ENCODE measurements around the gene SH3GLB2. TPM values are rescaled to one million over a fixed set of nuclear protein-coding genes. Genes with fewer than 3 reads are reported as not detected.
A peak's percentile ranks its signal among the peaks of the same experiment; 100 is the strongest.

SH3GLB2 gene
- total and polyA plus RNA-seq, 2 donors = 65.7 to 134 TPM

GRCh38 chr9:129071526-129072126 lies 43.5 kb upstream of the SH3GLB2 start:
- Histone ChIP-seq H3K27ac (ENCODE audit: low read depth in 1 of 2, low read length in 1 of 2) (peak overlapping the region; percentile 50 to 84), H3K4me3 (ENCODE audit: low read length in 2 of 2) (no peak overlapping the region), H3K4me1 (ENCODE audit: control insufficient read depth in 2 of 2, insufficient read depth in 2 of 2, low read length in 2 of 2) (peaks cover 38 to 54% of the 10 kb centered on the region in 2 donors), H3K27me3 (ENCODE audit: control insufficient read depth in 2 of 2, insufficient read depth in 1 of 2, low read length in 1 of 2) (no peaks in the 10 kb centered on the region), H3K36me3 (ENCODE audit: control insufficient read depth in 2 of 2, insufficient read depth in 2 of 2, low read length in 1 of 2) (peaks cover 19 to 25% of the 10 kb centered on the region in 2 donors), H3K9me3 (ENCODE audit: control insufficient read depth in 2 of 2, insufficient read depth in 1 of 2, low read length in 1 of 2) (peaks cover 0 to 13% of the 10 kb centered on the region in 2 donors)
- DNase-seq (ENCODE audit: low read depth in 6 of 9, low spot score in 9 of 9) = peak in 8 of 9 donors; percentile 38 to 85 (median 56)
- 85% methylated on average over 10 of the region's 10 CpGs for WGBS

- Histone ChIP-seq H3K36me3 (ENCODE audit: control insufficient read depth in 2 of 2, insufficient read depth in 2 of 2, low read length in 1 of 2) (peaks cover 22 to 27% of the 10 kb centered on the region in 2 donors), H3K27ac (ENCODE audit: low read depth in 1 of 2, low read length in 1 of 2) (peak overlapping the region in 1 of 2 donors; percentile 84), H3K27me3 (ENCODE audit: control insufficient read depth in 2 of 2, insufficient read depth in 1 of 2, low read length in 1 of 2) (no peaks in the 10 kb centered on the region), H3K4me3 (ENCODE audit: low read length in 2 of 2) (no peak overlapping the region), H3K4me1 (ENCODE audit: control insufficient read depth in 2 of 2, insufficient read depth in 2 of 2, low read length in 2 of 2) (peaks cover 38 to 54% of the 10 kb centered on the region in 2 donors), H3K9me3 (ENCODE audit: control insufficient read depth in 2 of 2, insufficient read depth in 1 of 2, low read length in 1 of 2) (peaks cover 0 to 9% of the 10 kb centered on the region in 2 donors)
- DNase-seq (ENCODE audit: low read depth in 6 of 9, low spot score in 9 of 9) = peak in 1 of 9 donors; percentile 21
- 92% methylated on average over 21 of the region's 21 CpGs for WGBS
These were observed 42.8 kb upstream of the SH3GLB2 start for GRCh38 chr9:129070696-129071525.

- H3K9me3 ChIP-seq (ENCODE audit: control insufficient read depth in 2 of 2, insufficient read depth in 1 of 2, low read length in 1 of 2) = peaks cover 0 to 9% of the 10 kb centered on the region in 2 donors
- H3K27me3 ChIP-seq (ENCODE audit: control insufficient read depth in 2 of 2, insufficient read depth in 1 of 2, low read length in 1 of 2) = no peaks in the 10 kb centered on the region
- peaks cover 31 to 33% of the 10 kb centered on the region in 2 donors for H3K36me3 ChIP-seq (ENCODE audit: control insufficient read depth in 2 of 2, insufficient read depth in 2 of 2, low read length in 1 of 2)
- H3K4me3 ChIP-seq (ENCODE audit: low read length in 2 of 2) = no peak overlapping the region
- DNase-seq (ENCODE audit: low read depth in 6 of 9, low spot score in 9 of 9) = peak in 4 of 9 donors; percentile 17 to 64 (median 38)
- H3K4me1 ChIP-seq (ENCODE audit: control insufficient read depth in 2 of 2, insufficient read depth in 2 of 2, low read length in 2 of 2) = peaks cover 38 to 54% of the 10 kb centered on the region in 2 donors
- 83% methylated on average over 26 of the region's 26 CpGs for WGBS
- H3K27ac ChIP-seq (ENCODE audit: low read depth in 1 of 2, low read length in 1 of 2) = peak overlapping the region; percentile 84
These were observed 41.9 kb upstream of the SH3GLB2 start for GRCh38 chr9:129069862-129070641.

DNA sequence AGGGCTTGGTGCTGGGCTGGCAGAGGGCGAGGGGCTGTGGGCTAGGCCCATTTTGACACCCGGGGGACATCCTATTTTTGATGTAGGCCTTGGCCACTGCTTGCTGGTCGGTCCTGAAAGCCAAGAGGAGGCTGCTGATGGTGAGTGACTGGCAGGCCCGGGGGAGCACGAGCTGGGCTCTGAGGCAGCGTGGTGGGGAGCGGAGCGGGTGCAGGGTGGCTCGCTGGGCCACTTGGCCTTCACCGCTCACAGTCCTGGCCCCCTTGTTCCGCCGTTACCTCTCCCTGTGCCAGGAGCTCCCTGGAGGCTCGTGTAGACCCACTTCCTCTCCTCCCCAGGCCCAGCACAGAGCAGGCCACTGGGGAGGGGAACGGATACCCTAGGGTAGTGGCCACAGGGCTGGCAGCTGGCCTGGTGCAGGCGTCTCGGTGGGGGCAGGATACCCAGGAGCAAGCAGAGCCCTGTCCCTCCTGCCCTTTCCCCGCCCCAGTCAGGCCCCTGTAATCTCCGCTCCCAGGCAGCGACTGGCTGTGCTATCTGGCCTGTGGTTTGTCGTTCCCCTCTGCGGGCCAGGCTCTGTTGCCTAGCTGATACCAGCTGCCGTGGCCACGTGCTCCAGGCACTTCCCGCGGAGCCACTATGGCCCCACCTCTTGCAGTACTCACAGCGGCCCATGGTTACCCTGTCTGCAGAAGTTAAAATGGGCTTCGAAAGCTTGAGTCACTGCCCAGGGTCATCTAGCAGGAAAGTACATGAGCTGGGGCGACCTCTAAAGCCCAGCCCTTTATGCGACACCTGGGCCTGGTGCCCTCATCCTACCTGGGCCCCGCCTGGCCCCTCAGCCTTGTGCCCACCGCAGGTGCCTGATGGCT lies 41.1 kb upstream of the SH3GLB2 start:
- Histone ChIP-seq H3K4me3 (ENCODE audit: low read length in 2 of 2) (no peak overlapping the region), H3K27me3 (ENCODE audit: control insufficient read depth in 2 of 2, insufficient read depth in 1 of 2, low read length in 1 of 2) (no peaks in the 10 kb centered on the region), H3K9me3 (ENCODE audit: control insufficient read depth in 2 of 2, insufficient read depth in 1 of 2, low read length in 1 of 2) (peaks cover 0 to 9% of the 10 kb centered on the region in 2 donors), H3K36me3 (ENCODE audit: control insufficient read depth in 2 of 2, insufficient read depth in 2 of 2, low read length in 1 of 2) (peaks cover 37 to 38% of the 10 kb centered on the region in 2 donors), H3K4me1 (ENCODE audit: control insufficient read depth in 2 of 2, insufficient read depth in 2 of 2, low read length in 2 of 2) (peaks cover 38 to 54% of the 10 kb centered on the region in 2 donors), H3K27ac (ENCODE audit: low read depth in 1 of 2, low read length in 1 of 2) (peak overlapping the region; percentile 84)
- peak in 7 of 9 donors; percentile 42 to 85 (median 58) for DNase-seq (ENCODE audit: low read depth in 6 of 9, low spot score in 9 of 9)
- 28% methylated on average over 31 of the region's 31 CpGs for WGBS

DNA sequence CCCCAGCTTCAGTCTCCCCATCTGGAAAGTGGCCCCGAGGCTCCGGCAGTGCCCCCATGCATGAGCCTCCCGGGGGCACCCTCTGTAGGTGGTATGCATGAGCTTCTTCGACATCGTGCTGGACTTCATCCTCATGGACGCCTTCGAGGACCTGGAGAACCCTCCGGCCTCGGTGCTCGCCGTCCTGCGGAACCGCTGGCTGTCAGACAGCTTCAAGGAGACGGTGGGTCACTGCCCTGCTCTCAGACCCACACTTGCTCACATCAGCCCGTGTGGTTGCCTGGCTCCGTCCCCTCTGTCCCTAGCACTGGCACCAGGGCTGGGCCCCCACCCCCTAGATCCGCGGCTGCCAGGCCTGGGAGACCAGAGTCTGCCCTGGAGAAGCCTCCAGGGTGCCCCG lies 40.0 kb upstream of the SH3GLB2 start:
- no peak overlapping the region for H3K4me3 ChIP-seq (ENCODE audit: low read length in 2 of 2)
- 94% methylated on average over 19 of the region's 19 CpGs for WGBS
- H3K27ac ChIP-seq (ENCODE audit: low read depth in 1 of 2, low read length in 1 of 2) = peak overlapping the region in 1 of 2 donors; percentile 84
- peaks cover 46 to 47% of the 10 kb centered on the region in 2 donors for H3K36me3 ChIP-seq (ENCODE audit: control insufficient read depth in 2 of 2, insufficient read depth in 2 of 2, low read length in 1 of 2)
- H3K4me1 ChIP-seq (ENCODE audit: control insufficient read depth in 2 of 2, insufficient read depth in 2 of 2, low read length in 2 of 2) = peaks cover 38 to 52% of the 10 kb centered on the region in 2 donors
- no peaks in the 10 kb centered on the region for H3K27me3 ChIP-seq (ENCODE audit: control insufficient read depth in 2 of 2, insufficient read depth in 1 of 2, low read length in 1 of 2)
- DNase-seq (ENCODE audit: low read depth in 6 of 9, low spot score in 9 of 9) = no peak
- H3K9me3 ChIP-seq (ENCODE audit: control insufficient read depth in 2 of 2, insufficient read depth in 1 of 2, low read length in 1 of 2) = peaks cover 0 to 9% of the 10 kb centered on the region in 2 donors

- Histone ChIP-seq H3K9me3 (ENCODE audit: control insufficient read depth in 2 of 2, insufficient read depth in 1 of 2, low read length in 1 of 2) (peaks cover 0 to 7% of the 10 kb centered on the region in 2 donors), H3K4me3 (ENCODE audit: low read length in 2 of 2) (no peak overlapping the region), H3K4me1 (ENCODE audit: control insufficient read depth in 2 of 2, insufficient read depth in 2 of 2, low read length in 2 of 2) (peaks cover 18 to 20% of the 10 kb centered on the region in 2 donors), H3K27ac (ENCODE audit: low read depth in 1 of 2, low read length in 1 of 2) (no peak overlapping the region), H3K36me3 (ENCODE audit: control insufficient read depth in 2 of 2, insufficient read depth in 2 of 2, low read length in 1 of 2) (peaks cover 60 to 61% of the 10 kb centered on the region in 2 donors), H3K27me3 (ENCODE audit: control insufficient read depth in 2 of 2, insufficient read depth in 1 of 2, low read length in 1 of 2) (no peaks in the 10 kb centered on the region)
- DNase-seq (ENCODE audit: low read depth in 6 of 9, low spot score in 9 of 9) = no peak
- WGBS = 97% methylated on average over 8 of the region's 8 CpGs
These were observed 36.4 kb upstream of the SH3GLB2 start for GRCh38 chr9:129064499-129064908.

DNA sequence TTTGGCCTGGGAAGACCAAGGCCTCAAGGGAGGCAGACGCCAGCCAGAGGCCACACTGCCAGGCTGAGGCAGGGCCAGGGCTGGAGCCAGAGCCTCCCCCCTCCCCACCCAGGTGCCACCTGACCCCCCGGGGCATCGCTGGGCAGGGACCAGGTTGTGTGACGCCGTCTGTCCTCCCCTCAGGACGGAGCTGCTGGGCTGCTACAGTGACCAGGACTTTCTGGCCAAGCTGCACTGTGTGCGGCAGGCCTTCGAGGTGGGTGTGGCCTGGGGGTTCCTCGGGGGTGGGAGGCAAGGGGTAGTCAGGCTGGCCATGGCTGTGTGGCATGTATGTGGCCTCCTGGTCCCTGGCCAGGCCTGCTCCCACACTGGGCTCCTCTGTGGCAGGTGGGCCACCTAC lies 34.9 kb upstream of the SH3GLB2 start:
- 99% methylated on average over 9 of the region's 9 CpGs for whole genome bisulfite sequencing
- peaks cover 0 to 8% of the 10 kb centered on the region in 2 donors for H3K9me3 ChIP-seq (ENCODE audit: control insufficient read depth in 2 of 2, insufficient read depth in 1 of 2, low read length in 1 of 2)
- H3K36me3 ChIP-seq (ENCODE audit: control insufficient read depth in 2 of 2, insufficient read depth in 2 of 2, low read length in 1 of 2) = peaks cover 65 to 67% of the 10 kb centered on the region in 2 donors
- no peaks in the 10 kb centered on the region for H3K27me3 ChIP-seq (ENCODE audit: control insufficient read depth in 2 of 2, insufficient read depth in 1 of 2, low read length in 1 of 2)
- DNase-seq (ENCODE audit: low read depth in 6 of 9, low spot score in 9 of 9) = no peak
- peaks cover 5 to 6% of the 10 kb centered on the region in 2 donors for H3K4me1 ChIP-seq (ENCODE audit: control insufficient read depth in 2 of 2, insufficient read depth in 2 of 2, low read length in 2 of 2)
- H3K4me3 ChIP-seq (ENCODE audit: low read length in 2 of 2) = no peak overlapping the region
- no peak overlapping the region for H3K27ac ChIP-seq (ENCODE audit: low read depth in 1 of 2, low read length in 1 of 2)

DNA sequence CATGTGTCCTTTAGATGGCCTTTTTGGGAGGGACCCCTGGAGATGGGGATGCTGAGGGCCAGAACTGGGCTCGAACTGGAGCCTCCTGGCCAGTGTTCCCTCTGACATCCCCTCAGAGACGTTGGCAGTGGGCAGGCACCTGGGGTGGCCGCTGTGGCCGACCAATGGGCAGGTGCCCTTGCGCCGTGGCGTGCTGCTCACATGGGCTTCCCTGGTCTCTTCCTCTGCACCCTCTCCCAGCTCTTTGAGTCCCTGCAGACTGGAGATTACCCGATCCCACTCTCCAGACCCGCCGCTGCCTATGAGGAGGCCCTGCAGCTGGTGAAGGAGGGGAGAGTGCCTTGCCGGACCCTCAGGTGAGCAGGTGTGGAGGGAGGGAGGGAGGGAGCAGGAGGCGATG lies 32.9 kb upstream of the SH3GLB2 start:
- no peak for DNase-seq (ENCODE audit: low read depth in 6 of 9, low spot score in 9 of 9)
- no peak overlapping the region for H3K27ac ChIP-seq (ENCODE audit: low read depth in 1 of 2, low read length in 1 of 2)
- H3K9me3 ChIP-seq (ENCODE audit: control insufficient read depth in 2 of 2, insufficient read depth in 1 of 2, low read length in 1 of 2) = peaks cover 0 to 5% of the 10 kb centered on the region in 2 donors
- H3K36me3 ChIP-seq (ENCODE audit: control insufficient read depth in 2 of 2, insufficient read depth in 2 of 2, low read length in 1 of 2) = peaks cover 53 to 59% of the 10 kb centered on the region in 2 donors
- WGBS = 97% methylated on average over 12 of the region's 12 CpGs
- H3K4me3 ChIP-seq (ENCODE audit: low read length in 2 of 2) = no peak overlapping the region
- no peaks in the 10 kb centered on the region for H3K4me1 ChIP-seq (ENCODE audit: control insufficient read depth in 2 of 2, insufficient read depth in 2 of 2, low read length in 2 of 2)
- H3K27me3 ChIP-seq (ENCODE audit: control insufficient read depth in 2 of 2, insufficient read depth in 1 of 2, low read length in 1 of 2) = no peaks in the 10 kb centered on the region

Data from thymus (tissue), 11 donors.